HG02642 (cell line): ENCODE data around the gene KCNIP4.

Experiments
- ATAC-seq: cut with Tn5 transposase; IDR thresholded peaks from one replicate; pipeline ENCODE4 v1.9.1; 2021; ENCODE audit warnings: mild to moderate bottlenecking; ENCODE audit not compliant: unreplicated experiment, poor library complexity

Gene KCNIP4

GRCh38 chr4:20925176-20925575 is 1023.4 kb downstream of the KCNIP4 start:
- ATAC-seq, result no peak

- ATAC-seq, result no peak
Observed at GRCh38 chr4:20922962-20923361, 1025.6 kb downstream of the KCNIP4 start.

- ATAC-seq, result no peak
Observed at GRCh38 chr4:20916106-20916505, 1032.5 kb downstream of the KCNIP4 start.

- ATAC-seq, result no peak
Observed at GRCh38 chr4:20904966-20905365, 1043.6 kb downstream of the KCNIP4 start.

GRCh38 chr4:20901851-20902250 is 1046.7 kb downstream of the KCNIP4 start:
- ATAC-seq, result no peak

- no peak for ATAC-seq
Observed at GRCh38 chr4:20899591-20899990, 1049.0 kb downstream of the KCNIP4 start.

- no peak for ATAC-seq
Observed at GRCh38 chr4:20895988-20896387, 1052.6 kb downstream of the KCNIP4 start.

GRCh38 chr4:20895208-20895607 is 1053.4 kb downstream of the KCNIP4 start:
- ATAC-seq, result no peak

GRCh38 chr4:20890761-20891160 is 1057.8 kb downstream of the KCNIP4 start:
- ATAC-seq, result no peak

GRCh38 chr4:20889901-20890300 is 1058.7 kb downstream of the KCNIP4 start:
- ATAC-seq, result no peak

- ATAC-seq, result no peak
Observed at GRCh38 chr4:20883677-20884076, 1064.9 kb downstream of the KCNIP4 start.

GRCh38 chr4:20883231-20883630 is 1065.3 kb downstream of the KCNIP4 start:
- ATAC-seq, result no peak

GRCh38 chr4:20882500-20882899 is 1066.1 kb downstream of the KCNIP4 start:
- ATAC-seq, result no peak

GRCh38 chr4:20881658-20882057 is 1066.9 kb downstream of the KCNIP4 start:
- ATAC-seq, result no peak

- no peak for ATAC-seq
Observed at GRCh38 chr4:20878806-20879205, 1069.8 kb downstream of the KCNIP4 start.

GRCh38 chr4:20870436-20870835 is 1078.1 kb downstream of the KCNIP4 start:
- no peak for ATAC-seq

GRCh38 chr4:20868108-20868507 is 1080.5 kb downstream of the KCNIP4 start:
- ATAC-seq, result no peak

GRCh38 chr4:20860878-20861277 is 1087.7 kb downstream of the KCNIP4 start:
- ATAC-seq, result no peak

GRCh38 chr4:20859097-20859781 is 1089.3 kb downstream of the KCNIP4 start:
- no peak for ATAC-seq

GRCh38 chr4:20857081-20857480 is 1091.5 kb downstream of the KCNIP4 start:
- no peak for ATAC-seq

GRCh38 chr4:20847124-20847747 is 1101.3 kb downstream of the KCNIP4 start:
- no peak for ATAC-seq

GRCh38 chr4:20844311-20844710 is 1104.3 kb downstream of the KCNIP4 start:
- ATAC-seq, result no peak
